Loucy (cell line): ENCODE results near the gene EN2.

Experiments
- CTCF ChIP-seq: fragments of 200-600 bp; sonication (generic); conservative IDR thresholded peaks from 2 replicates; pipeline ENCODE4 v1.5.1; 2014; ENCODE audit warnings: mild to moderate bottlenecking, antibody characterized with exemption, low read length
- EZH2phosphoT487 ChIP-seq: fragments of 200-600 bp; IDR thresholded peaks from 2 replicates; pipeline ENCODE4 v1.6.1; 2018; ENCODE audit warnings: antibody characterized with exemption, mild to moderate bottlenecking, moderate library complexity, borderline replicate concordance

- TF ChIP-seq CTCF: no peak
- no peak for TF ChIP-seq EZH2phosphoT487
These were observed 26.8 kb downstream of the EN2 start for GRCh38 chr7:155484483-155485399.
